Cardiac fibroblast (primary cell): Measurements from ENCODE around the gene TAPBP.

ENCODE experiments used
- DNase-seq, 2 donors: peaks; one replicate each; pipeline versions ENCODE4 v3.0.0 to v3.0.0-alpha.2; 2010; ENCODE audit warnings: low read depth in 2 of 2
- H3K4me3 ChIP-seq, 2 donors: replicated peaks in 1 of 2; 1 replicate in 1 of 2; 2 replicates in 1 of 2; pipeline ENCODE4 v1.5.1; 2011; ENCODE audit warnings: low read depth in 2 of 2, low read length in 2 of 2, mild to moderate bottlenecking in 2 of 2, moderate library complexity in 1 of 2
- CTCF ChIP-seq: IDR thresholded peaks from one replicate; pipeline ENCODE4 v1.5.1; 2011; ENCODE audit warnings: low read depth, mild to moderate bottlenecking, low read length, inconsistent platforms

The TAPBP gene

GRCh38 chr6:33296797-33297405 lies 17.0 kb downstream of the TAPBP start:
- H3K4me3 ChIP-seq: peak overlapping the region; percentile 49 to 63
- no peak for TF ChIP-seq CTCF
- DNase-seq: no peak

GRCh38 chr6:33295621-33296369 lies 18.1 kb downstream of the TAPBP start:
- no peak for DNase-seq
- no peak for TF ChIP-seq CTCF
- no peak overlapping the region for H3K4me3 ChIP-seq

GRCh38 chr6:33294086-33294823 lies 19.6 kb downstream of the TAPBP start:
- no peak overlapping the region for H3K4me3 ChIP-seq
- no peak for TF ChIP-seq CTCF
- no peak for DNase-seq

- no peak for DNase-seq
- H3K4me3 ChIP-seq: no peak overlapping the region
- no peak for TF ChIP-seq CTCF
Measured at GRCh38 chr6:33292996-33293682, 20.7 kb downstream of the TAPBP start.

- DNase-seq: no peak
- TF ChIP-seq CTCF: no peak
- H3K4me3 ChIP-seq: peak overlapping the region in 1 of 2 donors; percentile 90
Measured at GRCh38 chr6:33290459-33290858, 23.4 kb downstream of the TAPBP start.

- no peak for DNase-seq
- no peak for TF ChIP-seq CTCF
- peak overlapping the region; percentile 86 to 90 for H3K4me3 ChIP-seq
Measured at GRCh38 chr6:33289784-33290315, 24.0 kb downstream of the TAPBP start.
